ENCODE data around the gene UBE4B.

GRCh38 chr1:9990944-9991343 lies 41.8 kb upstream of the UBE4B start:
- TF ChIP-seq CTCF (IDR thresholded peaks at IDR 0.05) = no peak
- no peak for TF ChIP-seq EZH2 (IDR thresholded peaks at IDR 0.05)
